AG09309 (cell line): ENCODE measurements around the gene LMNTD2.
A peak's percentile ranks its signal among the peaks of the same experiment; 100 is the strongest.

ENCODE experiments used
- DNase-seq: peaks from one replicate; pipeline ENCODE4 v3.0.0-alpha.2; 2010; ENCODE audit warnings: low read depth
- H3K4me3 ChIP-seq: 2 replicates; pipeline ENCODE4 v1.5.1; 2011; ENCODE audit warnings: mild to moderate bottlenecking, low read depth, low read length, moderate library complexity; ENCODE audit not compliant: control insufficient read depth
- CTCF ChIP-seq: IDR thresholded peaks from 2 replicates; pipeline ENCODE4 v1.5.1; 2011; ENCODE audit warnings: mild to moderate bottlenecking, low read depth, low read length, inconsistent platforms; ENCODE audit not compliant: insufficient read depth, control insufficient read depth; ENCODE audit errors: missing control alignments

The LMNTD2 gene

GRCh38 chr11:538431-539051 lies 22.0 kb downstream of the LMNTD2 start:
- DNase-seq, result no peak
- no peak for TF ChIP-seq CTCF
- no peak overlapping the region for H3K4me3 ChIP-seq

GRCh38 chr11:537622-538430 lies 22.7 kb downstream of the LMNTD2 start:
- TF ChIP-seq CTCF, result no peak
- DNase-seq, result no peak
- peak overlapping the region; percentile 21 for H3K4me3 ChIP-seq

- DNase-seq, result no peak
- no peak for TF ChIP-seq CTCF
- peak within 1 kb of the TSS; percentile 21 for H3K4me3 ChIP-seq
These were observed 23.5 kb downstream of the LMNTD2 start, which contains the start of gene LRRC56 for GRCh38 chr11:536841-537621. TSS of gene LRRC56 (plus strand) at chr11:537527. CDS start at chr11:540685, 3,158 bp downstream.

- peak within 1 kb of the TSS; percentile 87 for H3K4me3 ChIP-seq
- peak; percentile 66 for DNase-seq
- no peak for TF ChIP-seq CTCF
These were observed 24.8 kb downstream of the LMNTD2 start, which contains the start of gene HRAS for GRCh38 chr11:535519-536454. TSS of gene HRAS (minus strand) at chr11:535576.

GRCh38 chr11:535210-535518 lies 25.4 kb downstream of the LMNTD2 start:
- no peak for TF ChIP-seq CTCF
- H3K4me3 ChIP-seq, result peak overlapping the region; percentile 87
- DNase-seq, result no peak
